ENCODE measurements around the gene REELD1. TPM values are rescaled to one million over a fixed set of nuclear protein-coding genes. Genes with fewer than 3 reads are reported as not detected.

Gene REELD1
- total RNA-seq, 1 experiment from 2014 or later: not detected

- no peak for DNase-seq (ENCODE audit: low spot score)
Measured at GRCh38 chr4:146265950-146266490, 51.7 kb downstream of the REELD1 start.

GRCh38 chr4:146267826-146268225, 53.5 kb downstream of the REELD1 start:
- DNase-seq (ENCODE audit: low spot score): no peak

GRCh38 chr4:146269228-146269653, 54.9 kb downstream of the REELD1 start:
- DNase-seq (ENCODE audit: low spot score): no peak

- DNase-seq (ENCODE audit: low spot score): no peak
Measured at GRCh38 chr4:146271466-146271865, 57.1 kb downstream of the REELD1 start.

GRCh38 chr4:146273204-146273901, 59.0 kb downstream of the REELD1 start:
- DNase-seq (ENCODE audit: low spot score): no peak

GRCh38 chr4:146274774-146275173, 60.4 kb downstream of the REELD1 start:
- DNase-seq (ENCODE audit: low spot score): no peak

GRCh38 chr4:146275370-146275769, 61.0 kb downstream of the REELD1 start:
- DNase-seq (ENCODE audit: low spot score): no peak

- no peak for DNase-seq (ENCODE audit: low spot score)
Measured at GRCh38 chr4:146278986-146279385, 64.6 kb downstream of the REELD1 start.

Other genes starting within 250 kb of the REELD1 start
- gene LSM6, start 38.8 kb upstream of the REELD1 start, total RNA-seq (2014; rRNA removed; shearing (Covaris generic)): 25.6 and 29.2 TPM in 2 replicates

Measured in HT-29 (cell line).